NCI-H146 treated with DMSO at 0.1 percent for 48 hours (cell line): ENCODE data around the gene ALMS1.
"Not testable (repeated sequence)": the region's sequence is repeated elsewhere in the genome, so short reads cannot be mapped to it uniquely, and the experiment has no call there.

ENCODE experiments used
- DNase-seq: peaks from one replicate; lab custom pipeline; 2025; ENCODE audit not compliant: unreplicated experiment; lab: John Stamatoyannopoulos, UW

Gene ALMS1

DNA sequence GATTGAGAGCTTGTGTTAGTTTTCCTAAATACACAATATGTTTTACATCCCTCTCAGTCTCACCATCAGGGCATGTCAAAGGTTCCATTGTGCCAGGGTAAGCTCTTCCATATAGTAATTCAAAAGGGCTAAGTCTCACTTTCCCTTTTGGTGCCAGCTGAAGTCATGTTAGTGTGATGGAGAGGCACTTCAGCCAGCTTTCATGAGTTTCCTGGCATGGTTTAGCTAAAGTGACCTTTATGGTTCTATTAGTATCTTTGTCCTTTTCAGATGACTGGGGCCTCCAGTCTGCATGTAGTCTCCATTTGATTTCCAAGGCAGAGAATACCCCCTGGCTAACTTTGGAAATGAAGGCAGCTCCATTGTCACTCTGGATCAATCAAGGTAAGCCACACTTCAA is 229.4 kb downstream of the ALMS1 start:
- no peak for DNase-seq

DNA sequence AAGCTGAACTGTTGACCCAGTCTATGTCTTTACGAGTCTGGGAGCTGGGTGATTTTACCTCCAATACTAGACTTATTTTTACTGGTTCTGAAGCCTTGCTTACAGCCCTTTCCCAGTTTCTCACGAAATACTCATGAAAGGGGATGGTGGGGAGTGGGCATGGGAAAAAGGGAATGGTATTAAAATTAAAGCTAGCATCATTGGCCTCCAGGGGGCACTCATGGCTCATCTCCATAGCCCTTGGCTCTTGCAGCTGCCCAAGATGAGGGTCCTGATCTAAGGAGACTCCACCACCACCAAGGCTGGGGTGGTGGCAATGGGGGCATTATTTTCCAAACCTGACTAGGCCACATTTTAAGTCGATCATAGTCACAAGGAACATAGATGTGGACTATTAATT is 234.3 kb downstream of the ALMS1 start:
- DNase-seq = not testable (repeated sequence)

DNA sequence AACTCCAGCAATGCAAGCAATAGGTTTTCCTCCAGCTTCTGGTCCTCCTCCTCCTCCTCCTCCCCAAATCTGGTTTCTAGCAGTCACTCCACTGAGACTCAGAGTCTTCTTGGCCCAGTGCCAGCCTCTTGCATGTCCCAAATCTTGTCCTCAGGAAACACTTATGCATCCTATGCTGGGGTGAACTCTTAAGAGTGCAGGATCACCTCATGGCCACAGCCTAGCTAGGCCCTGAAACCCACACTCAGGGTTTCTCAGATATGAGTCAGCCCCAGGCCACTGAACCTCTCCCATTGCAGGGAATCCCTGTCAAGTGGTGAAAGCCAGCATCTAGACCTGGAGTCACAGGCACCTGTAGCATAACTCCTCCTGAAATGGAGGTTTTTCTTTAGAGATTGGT is 238.4 kb downstream of the ALMS1 start:
- not testable (repeated sequence) for DNase-seq

DNA sequence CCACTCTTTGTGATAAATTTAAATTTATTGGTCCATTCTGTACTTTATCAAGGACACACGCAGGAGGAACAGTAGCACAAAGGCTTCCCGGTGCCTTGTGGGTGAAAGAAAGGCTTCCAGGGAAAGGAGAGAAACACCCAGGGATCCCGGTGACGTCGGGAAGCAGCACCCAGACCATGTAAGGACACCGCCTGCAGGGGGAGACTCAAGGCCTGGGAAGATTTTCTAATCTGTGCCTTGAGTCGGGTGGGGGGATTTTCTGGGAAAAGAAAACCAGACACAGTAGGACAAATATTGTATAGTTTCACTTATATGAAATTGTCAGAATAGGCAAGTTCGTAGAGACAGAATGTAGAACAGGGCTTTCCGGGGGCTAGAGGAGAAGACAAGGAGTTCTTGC is 239.0 kb downstream of the ALMS1 start:
- not testable (repeated sequence) for DNase-seq

DNA sequence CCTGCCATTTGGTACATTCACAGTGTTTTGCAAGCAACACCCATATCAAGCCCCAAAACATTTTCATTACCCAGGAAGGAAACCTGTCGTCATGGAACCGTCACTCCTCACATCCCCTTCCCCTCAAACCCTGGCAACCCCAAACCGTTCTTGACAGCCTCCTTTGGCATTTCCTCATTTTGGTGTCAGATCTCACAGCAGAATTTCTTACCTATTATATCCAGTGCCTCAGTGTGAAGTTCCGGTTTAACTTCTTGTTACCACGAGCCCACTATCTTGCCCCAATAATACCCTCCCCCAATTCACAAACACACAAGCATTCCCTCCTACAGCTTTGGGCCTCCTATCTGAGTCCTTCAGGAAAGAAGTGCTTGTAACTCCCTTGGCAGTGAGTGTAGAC is 240.6 kb downstream of the ALMS1 start:
- not testable (repeated sequence) for DNase-seq

DNA sequence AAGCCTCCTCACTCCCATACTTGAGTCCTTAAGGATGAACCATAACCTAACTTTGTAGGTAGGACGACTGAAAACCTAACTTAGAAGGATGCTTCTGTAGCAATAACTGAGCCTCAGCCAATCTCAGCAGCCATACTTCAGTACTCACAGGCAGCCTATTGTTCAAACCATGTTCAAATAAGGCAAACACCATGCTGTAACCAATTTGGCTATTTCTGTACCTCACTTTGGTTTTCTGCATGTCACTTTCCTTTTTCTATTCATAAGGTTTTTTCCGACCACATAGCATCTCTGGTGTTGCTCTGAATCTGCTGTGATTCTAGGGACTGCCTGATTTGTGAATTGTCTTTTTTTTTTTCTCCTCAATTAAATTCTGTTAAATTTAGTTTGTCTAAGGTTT is 242.9 kb downstream of the ALMS1 start:
- DNase-seq = not testable (repeated sequence)

DNA sequence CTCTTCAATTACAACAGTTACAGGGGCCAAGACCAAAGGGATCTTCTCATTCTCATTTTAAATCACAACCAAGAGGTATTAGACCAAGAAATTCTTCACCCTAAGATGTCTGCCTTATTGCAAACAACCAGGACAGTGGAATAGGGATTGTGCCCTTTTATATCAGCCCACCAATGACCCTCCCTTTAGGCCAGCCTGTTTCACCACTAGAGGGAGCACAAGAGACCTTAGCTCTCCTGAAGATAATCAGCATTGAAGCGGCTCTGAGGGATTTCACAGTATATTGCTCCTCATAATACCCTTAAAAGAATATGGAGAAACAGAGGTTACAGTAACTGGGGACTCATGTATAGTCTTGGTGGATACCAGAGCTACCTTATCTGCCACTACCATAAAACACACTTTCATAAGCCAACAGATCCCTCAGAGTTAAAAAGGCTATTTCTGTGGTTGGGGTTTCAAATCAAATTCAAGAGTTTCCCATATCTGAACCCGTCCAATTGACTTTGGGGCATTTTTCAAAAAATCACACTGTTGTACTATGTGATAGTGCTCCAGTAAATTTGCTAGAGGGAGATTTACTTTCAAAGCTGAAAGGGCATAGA is 245.1 kb downstream of the ALMS1 start:
- DNase-seq = not testable (repeated sequence)

DNA sequence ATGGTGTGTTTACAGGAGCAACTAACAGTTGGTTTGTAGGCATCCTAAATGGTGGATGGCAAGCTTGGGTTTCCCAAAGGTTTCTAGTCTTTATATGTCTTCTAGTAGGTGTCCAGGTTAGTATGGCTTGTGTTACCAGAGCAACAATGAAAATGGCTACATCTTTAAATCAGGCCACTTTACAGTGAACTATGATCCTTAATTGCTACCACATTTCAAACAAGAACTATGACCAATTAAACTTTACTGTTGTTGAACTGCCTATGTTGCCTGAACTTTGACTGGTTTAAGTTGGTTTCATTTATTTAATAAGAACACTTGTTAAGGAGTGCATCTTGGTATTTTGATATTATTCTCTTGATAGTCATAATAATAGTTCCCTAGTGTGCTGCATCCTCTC is 251.3 kb downstream of the ALMS1 start:
- not testable (repeated sequence) for DNase-seq

DNA sequence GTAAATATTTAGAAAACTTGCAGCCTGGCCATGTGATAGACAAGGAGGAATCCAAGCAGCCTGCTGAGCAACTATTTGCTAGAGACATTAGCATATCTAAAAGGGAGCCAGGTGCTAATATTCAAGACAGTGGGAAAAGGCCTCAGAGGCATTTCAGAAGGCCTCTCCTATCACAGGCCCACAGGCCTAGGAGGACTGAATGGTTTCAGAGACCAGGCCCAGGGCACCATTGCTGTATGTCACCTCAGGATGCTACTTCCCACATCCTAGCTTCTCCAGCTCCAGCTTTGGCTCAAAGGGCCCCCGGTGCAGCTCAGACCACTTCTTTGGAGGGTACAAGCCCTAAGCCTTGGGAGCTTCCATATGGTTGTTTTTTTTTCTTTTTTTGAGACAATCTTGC is 252.8 kb downstream of the ALMS1 start:
- no peak for DNase-seq

DNA sequence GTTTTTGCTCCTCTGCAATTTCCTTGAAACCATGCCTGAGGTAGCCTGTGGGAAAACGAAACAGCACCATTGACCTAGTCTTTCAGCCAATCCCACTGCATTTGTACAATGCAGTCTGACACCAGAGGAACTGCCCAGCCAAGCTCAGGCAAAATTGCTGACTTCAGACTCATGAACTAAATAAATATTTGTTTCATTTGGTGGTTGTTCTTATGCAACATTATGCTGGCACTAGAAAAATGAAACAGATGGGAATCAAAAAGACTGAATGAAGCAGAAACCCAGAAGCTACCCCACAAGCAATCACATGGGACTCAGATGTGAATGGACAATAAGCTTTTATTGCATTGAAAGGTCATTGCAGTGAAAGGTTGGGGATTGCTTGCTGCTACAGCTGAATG is 254.9 kb downstream of the ALMS1 start:
- DNase-seq = no peak

DNA sequence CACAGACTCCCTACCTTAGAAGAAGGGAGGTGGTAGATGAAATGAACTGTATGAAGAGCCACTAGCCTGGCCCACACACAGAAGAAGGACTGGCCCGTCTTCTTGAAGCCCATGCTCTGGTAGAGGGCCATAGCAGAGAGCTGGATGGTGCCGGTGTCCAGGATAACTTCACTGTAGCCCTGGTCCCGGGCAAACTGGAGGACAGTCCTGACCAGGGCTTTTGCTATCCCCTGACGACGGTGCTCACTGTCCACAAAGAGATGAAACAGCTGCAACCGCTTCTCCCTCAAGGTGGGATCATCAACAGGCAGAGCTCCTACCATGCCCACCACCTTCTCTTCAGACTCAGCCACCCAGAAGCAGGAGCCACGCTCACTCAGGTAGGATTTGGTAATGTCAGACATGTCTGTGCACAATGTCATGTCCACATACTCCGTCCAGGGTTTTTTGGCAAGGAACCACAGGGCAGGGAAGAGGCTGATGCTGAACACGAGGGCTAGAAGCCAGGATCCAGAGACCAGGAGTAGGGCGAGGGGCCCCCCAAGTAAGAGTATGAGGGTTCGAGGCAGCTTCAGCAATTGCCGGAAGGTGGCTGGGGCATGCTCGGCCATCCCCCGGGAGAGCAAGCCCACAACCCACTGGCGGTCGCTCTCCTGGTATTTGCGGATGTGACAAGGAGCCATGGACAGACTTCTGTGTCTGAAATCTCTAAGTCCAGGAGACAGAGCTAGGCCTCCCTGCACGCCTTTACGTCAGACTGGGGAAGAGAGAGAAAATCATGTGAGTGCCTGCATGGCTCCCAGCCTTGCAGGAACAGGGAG is 255.5 kb downstream of the ALMS1 start:
- DNase-seq = no peak

DNA sequence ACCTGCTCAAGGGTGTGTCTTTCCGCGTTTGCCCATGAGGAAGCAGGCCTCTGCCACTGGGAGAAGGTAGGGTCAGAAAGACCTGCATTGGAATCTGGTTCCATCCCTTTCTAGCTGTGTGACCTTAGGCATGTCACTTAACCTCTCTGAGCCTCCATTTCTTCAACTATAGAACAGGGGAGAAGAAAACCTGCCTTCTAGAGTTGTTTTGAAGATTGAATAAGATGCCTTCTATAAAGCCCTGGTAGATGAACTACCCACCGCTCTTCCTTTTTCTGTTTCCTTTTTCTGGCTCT is 256.1 kb downstream of the ALMS1 start:
- no peak for DNase-seq

DNA sequence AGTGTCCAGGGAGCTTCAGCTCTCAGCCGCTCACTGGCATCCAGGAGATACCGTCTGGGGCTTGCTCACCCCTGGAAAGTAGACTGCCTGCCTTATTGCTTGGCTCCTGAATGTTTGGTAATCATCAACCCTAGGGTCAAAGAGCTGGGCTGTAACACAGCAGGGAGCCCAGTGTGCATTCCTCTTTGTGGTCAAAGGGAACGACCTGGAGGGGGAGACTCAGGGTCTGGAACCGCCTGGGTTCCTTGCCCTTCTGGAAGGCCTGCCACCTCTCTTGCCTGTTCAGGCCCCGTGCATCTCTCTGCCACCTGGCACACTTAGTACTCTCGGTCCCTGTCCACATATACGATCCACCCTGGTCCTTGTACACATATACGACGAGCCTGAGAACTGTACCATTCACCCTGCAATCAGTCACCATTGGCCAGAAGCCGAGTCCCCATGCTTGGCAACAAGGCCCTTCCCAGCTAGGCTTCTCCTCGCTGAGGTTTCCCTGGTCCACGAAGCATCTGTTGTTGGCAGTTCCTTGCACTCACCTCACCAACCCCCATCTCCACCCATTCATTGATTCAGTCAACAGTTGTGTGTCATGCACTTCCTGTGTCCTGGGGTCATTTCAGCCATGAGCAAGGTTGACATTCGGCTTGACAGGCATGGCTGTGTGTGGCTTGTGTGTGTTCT is 256.8 kb downstream of the ALMS1 start, which contains the start of gene NAT8:
TSS of gene NAT8 (minus strand) at position 85 of the 681 bp plus-strand sequence. CDS start 794 bp downstream, outside the sequence.
- DNase-seq = no peak

DNA sequence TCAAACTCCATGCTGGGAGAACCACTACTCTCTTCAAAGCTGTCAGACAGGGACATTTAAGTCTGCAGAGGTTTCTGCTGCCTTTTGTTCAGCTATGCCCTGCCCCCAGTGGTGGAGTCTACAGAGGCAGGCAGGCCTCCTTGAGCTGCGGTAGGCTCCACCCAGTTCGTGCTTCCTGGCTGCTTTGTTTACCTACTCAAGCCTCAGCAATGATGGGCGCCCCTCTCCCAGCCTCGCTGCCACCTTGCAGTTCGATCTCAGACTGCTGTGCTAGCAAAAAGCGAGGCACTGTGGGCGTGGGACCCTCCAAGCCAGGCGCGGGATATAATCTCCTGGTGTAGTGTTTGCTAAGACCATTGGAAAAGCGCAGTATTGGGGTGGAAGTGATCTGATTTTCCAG is 262.1 kb downstream of the ALMS1 start:
- DNase-seq = not testable (repeated sequence)

DNA sequence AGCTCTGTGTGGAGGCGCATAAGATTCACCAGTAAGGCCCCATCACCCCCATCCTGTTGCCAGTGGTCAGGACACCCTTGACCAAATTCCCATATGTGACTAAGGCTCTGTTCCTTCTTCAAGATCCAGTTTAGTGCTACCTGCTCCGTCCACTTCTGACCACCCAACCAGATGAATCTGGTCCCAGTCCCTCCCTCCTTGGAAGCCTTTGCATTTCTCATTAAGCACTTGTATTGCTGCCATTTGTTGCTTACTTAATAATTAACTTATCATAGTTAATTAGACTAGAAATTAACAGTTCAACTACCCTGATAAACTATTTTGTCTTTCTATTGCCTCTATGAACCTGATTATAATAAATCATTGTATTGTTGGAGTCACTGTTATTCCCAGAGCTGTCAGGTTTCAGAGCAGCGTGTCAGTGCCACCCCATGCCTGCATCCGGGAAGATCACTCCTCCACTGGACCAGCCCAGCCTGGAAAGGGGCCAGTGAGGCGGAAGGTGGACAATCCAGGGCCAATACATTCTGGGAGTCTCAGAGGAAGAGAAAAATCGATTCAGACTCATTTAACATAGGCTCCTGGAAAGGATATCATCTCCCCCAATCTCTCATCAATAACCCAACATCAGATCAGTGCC is 266.1 kb downstream of the ALMS1 start:
- no peak for DNase-seq

DNA sequence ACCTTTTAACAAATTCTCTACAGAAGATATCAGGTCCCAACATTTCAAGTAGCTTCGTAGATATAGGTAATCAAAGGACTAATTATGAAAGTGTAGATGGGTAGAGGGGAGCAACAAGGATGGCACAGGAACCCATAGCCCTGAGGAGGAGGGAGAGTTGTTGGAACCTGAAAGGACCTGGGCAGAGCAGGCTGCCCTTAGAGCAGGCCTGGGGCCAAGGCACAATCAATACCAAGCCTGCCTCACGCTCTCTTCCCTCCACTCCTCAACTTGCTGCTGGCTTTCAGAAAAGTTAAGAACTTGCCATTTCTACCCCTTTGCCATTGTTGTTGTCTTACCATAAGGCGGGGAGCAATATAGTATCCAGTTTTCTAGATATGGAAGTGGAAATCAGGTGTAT is 266.7 kb downstream of the ALMS1 start:
- DNase-seq = no peak

DNA sequence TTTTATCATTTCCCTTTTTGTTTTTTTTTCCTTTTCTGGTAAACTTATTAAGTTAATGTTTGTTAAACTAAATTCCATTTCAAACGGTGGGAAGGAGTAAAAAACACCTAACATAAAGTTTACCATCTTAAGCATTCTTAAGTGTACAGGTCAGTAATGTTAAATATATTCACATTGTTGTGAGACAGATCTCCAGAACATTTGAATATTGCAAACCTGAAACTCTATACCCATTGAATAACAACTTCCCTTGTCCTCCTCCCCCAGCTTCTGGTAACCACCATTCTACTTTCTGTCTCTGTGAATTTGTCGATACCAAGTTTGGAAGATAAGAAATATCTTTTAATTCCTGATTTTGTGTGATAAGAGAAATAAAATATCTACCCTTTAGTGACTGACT is 268.5 kb downstream of the ALMS1 start:
- no peak for DNase-seq
